ENCODE measurements around the gene SDHAF3.

The SDHAF3 gene

GRCh38 chr7:97224316-97224715 lies 106.8 kb downstream of the SDHAF3 start:
- no peak for DNase-seq

DNA sequence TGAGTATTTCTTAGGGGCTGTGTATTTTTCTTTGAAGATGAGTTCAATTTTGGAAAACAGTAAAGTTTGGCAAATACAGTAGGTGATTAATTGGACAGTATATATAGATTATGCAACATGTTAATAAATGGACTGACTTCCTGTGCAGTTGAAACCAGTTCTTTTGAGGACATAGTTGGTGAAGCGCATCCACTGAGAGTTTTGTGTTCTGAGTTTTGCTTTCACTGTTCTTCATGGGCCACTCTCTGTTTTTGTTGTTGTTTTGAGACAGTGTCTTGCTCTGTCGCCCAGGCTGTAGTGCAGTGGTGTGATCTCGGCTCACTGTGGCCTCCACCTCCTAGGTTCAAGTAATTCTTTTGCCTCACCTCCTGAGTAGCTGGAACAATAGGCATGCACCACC lies 109.0 kb downstream of the SDHAF3 start:
- DNase-seq, result no peak
